ENCODE data around the gene PEX26. TPM values are rescaled to one million over a fixed set of nuclear protein-coding genes. Genes with fewer than 3 reads are reported as not detected.

Gene PEX26
- total RNA-seq, 2 experiments from 2014 or later, result 17.6 to 43.5 TPM

DNA sequence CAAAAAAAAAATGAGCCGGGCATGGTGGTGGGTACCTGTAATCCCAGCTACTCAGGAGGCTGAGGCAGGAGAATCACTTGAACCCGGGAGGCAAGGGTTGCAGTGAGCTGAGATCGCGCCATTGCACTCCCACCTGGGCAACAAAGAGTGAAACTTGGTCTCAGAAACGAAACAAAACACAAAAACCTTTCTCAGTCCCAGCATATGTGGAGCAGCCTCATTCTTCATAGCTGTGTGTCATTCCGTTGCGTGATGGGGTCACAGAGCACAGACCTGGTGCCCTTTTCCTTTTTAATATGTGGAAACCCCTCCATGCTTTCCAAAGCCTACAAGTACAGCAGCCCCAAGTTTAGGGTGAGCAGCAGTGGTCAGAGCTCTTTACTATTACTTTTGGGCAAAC lies 13.7 kb downstream of the PEX26 start:
- Histone ChIP-seq H3K36me3 (ENCODE audit: insufficient read depth, low read length) (peaks cover 89% of the 10 kb centered on the region), H3K27ac (ENCODE audit: low read depth, low read length, poor library complexity, severe bottlenecking) (no peak overlapping the region), H2AFZ (ENCODE audit: low read length) (no peak overlapping the region), H3K4me3 (ENCODE audit: low read depth, low read length, poor library complexity, severe bottlenecking) (no peak overlapping the region), H3K4me2 (ENCODE audit: low read length) (no peak overlapping the region), H4K20me1 (ENCODE audit: insufficient read depth, low read length) (no peaks in the 10 kb centered on the region), H3K9me3 (ENCODE audit: low read length) (no peaks in the 10 kb centered on the region), H3K9me2 (ENCODE audit: insufficient read depth, low read length) (no peaks in the 10 kb centered on the region), H3K79me2 (ENCODE audit: insufficient read depth, low read depth, low read length) (no peaks in the 10 kb centered on the region), H3K4me1 (ENCODE audit: insufficient read depth, low read length, poor library complexity, severe bottlenecking) (no peaks in the 10 kb centered on the region)
- TF ChIP-seq, protein P1, sequence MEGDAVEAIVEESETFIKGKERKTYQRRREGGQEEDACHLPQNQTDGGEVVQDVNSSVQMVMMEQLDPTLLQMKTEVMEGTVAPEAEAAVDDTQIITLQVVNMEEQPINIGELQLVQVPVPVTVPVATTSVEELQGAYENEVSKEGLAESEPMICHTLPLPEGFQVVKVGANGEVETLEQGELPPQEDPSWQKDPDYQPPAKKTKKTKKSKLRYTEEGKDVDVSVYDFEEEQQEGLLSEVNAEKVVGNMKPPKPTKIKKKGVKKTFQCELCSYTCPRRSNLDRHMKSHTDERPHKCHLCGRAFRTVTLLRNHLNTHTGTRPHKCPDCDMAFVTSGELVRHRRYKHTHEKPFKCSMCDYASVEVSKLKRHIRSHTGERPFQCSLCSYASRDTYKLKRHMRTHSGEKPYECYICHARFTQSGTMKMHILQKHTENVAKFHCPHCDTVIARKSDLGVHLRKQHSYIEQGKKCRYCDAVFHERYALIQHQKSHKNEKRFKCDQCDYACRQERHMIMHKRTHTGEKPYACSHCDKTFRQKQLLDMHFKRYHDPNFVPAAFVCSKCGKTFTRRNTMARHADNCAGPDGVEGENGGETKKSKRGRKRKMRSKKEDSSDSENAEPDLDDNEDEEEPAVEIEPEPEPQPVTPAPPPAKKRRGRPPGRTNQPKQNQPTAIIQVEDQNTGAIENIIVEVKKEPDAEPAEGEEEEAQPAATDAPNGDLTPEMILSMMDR (conservative IDR thresholded peaks at IDR 0.05; ENCODE audit: low read length), result no peak
- TF ChIP-seq EZH2phosphoT487 (IDR thresholded peaks at IDR 0.05; ENCODE audit: borderline replicate concordance, low read depth, low read length), result no peak
- ChIA-PET POLR2A (no interaction called here), CTCF (ENCODE audit: unreplicated experiment) (no interaction called here)
- DNase-seq (ENCODE audit: low spot score), result no peak
- intact Hi-C loops (cut with micrococcal nuclease; ENCODE audit: unreplicated experiment), result no loop called here
- no TSS peak for BruUV-seq (replicated peaks)

DNA sequence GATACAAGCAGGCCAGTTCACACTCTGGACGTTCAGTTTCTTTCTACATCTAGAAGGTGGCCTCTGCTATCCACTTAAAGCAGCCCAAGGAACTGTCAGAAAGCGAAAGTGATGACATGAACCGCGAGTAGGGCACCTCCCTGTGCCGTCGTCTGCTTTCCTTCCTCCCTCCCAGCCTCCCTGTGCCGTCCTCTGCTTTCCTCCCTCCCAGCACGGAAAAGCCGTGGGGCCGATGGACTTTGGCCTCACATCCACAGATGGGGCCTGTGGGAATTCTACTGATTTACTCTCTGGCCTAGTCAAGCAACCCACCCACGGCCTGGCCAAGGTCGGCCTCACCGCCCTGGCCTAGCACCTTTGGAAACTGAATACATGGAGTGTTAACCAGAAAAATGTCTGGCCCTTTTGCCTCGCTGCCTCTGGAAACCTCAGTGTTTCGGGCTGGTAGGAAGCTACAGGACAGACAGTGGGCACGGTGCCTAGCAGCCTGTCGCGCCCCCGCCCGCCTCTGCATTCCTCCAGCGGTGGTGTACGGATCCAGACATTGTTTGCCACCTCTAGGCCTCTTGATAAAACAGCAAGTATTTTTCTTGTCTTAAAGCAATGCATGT lies 14.2 kb downstream of the PEX26 start:
- ChIA-PET CTCF (ENCODE audit: unreplicated experiment) (no interaction called here), POLR2A (interaction anchor here (0.7 kb wide), 1 partner anchor 28 kb away, joined by 3 read pairs; no protein-coding TSS in a partner anchor)
- H4K20me1 ChIP-seq (ENCODE audit: insufficient read depth, low read length), result no peaks in the 10 kb centered on the region

DNA sequence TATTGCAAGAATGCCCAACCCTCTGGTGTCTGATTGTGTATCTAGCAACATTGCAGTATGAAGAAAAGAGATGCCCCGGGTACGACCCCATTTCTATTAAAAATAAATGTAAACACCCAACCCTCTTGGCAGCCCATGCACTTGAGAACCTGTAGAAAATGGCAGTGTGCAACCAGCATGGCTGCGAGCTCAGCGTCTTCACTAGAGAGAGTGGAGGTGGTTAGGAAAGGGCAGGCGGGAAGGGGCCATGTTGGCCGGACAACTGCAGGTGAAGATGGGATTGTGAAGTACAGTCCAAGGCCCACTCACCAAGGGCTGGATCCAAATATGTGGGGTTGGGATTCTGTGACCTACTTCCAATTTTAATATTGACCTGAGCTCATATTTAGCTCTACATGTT lies 15.9 kb downstream of the PEX26 start:
- intact Hi-C loops (cut with micrococcal nuclease; ENCODE audit: unreplicated experiment), result no loop called here
- no peak overlapping the region for H3K4me3 ChIP-seq (ENCODE audit: low read depth, low read length, poor library complexity, severe bottlenecking)
- no peak for DNase-seq (ENCODE audit: low spot score)
- H3K4me1 ChIP-seq (ENCODE audit: insufficient read depth, low read length, poor library complexity, severe bottlenecking), result no peaks in the 10 kb centered on the region
- POLR2A ChIA-PET, result no interaction called here
- H3K9me3 ChIP-seq (ENCODE audit: low read length), result no peaks in the 10 kb centered on the region
- peaks cover 78% of the 10 kb centered on the region for H3K36me3 ChIP-seq (ENCODE audit: insufficient read depth, low read length)
- CTCF ChIA-PET (ENCODE audit: unreplicated experiment), result interaction anchor here (0.5 to 0.6 kb wide), 2 partner anchors 13 to 1171 kb away, joined by 3 read pairs; no protein-coding TSS in a partner anchor
- no peak overlapping the region for H3K27ac ChIP-seq (ENCODE audit: low read depth, low read length, poor library complexity, severe bottlenecking)
- H3K4me2 ChIP-seq (ENCODE audit: low read length), result no peak overlapping the region
- no peaks in the 10 kb centered on the region for H3K79me2 ChIP-seq (ENCODE audit: insufficient read depth, low read depth, low read length)
- H3K9me2 ChIP-seq (ENCODE audit: insufficient read depth, low read length), result no peaks in the 10 kb centered on the region
- H2AFZ ChIP-seq (ENCODE audit: low read length), result no peak overlapping the region
- TF ChIP-seq, protein P1 (conservative IDR thresholded peaks at IDR 0.05; ENCODE audit: low read length), result no peak
- no peak for TF ChIP-seq EZH2phosphoT487 (IDR thresholded peaks at IDR 0.05; ENCODE audit: borderline replicate concordance, low read depth, low read length)
- no TSS peak for BruUV-seq (replicated peaks)
- H4K20me1 ChIP-seq (ENCODE audit: insufficient read depth, low read length), result no peaks in the 10 kb centered on the region

More for the DNA sequence above, 14.2 kb downstream of the PEX26 start:
- no peak overlapping the region for H3K4me2 ChIP-seq (ENCODE audit: low read length)
- TF ChIP-seq, protein P1 (conservative IDR thresholded peaks at IDR 0.05; ENCODE audit: low read length), result no peak
- no peak for TF ChIP-seq EZH2phosphoT487 (IDR thresholded peaks at IDR 0.05; ENCODE audit: borderline replicate concordance, low read depth, low read length)
- peaks cover 88% of the 10 kb centered on the region for H3K36me3 ChIP-seq (ENCODE audit: insufficient read depth, low read length)
- H3K27ac ChIP-seq (ENCODE audit: low read depth, low read length, poor library complexity, severe bottlenecking), result no peak overlapping the region
- H3K9me3 ChIP-seq (ENCODE audit: low read length), result no peaks in the 10 kb centered on the region
- H2AFZ ChIP-seq (ENCODE audit: low read length), result no peak overlapping the region
- no peaks in the 10 kb centered on the region for H3K79me2 ChIP-seq (ENCODE audit: insufficient read depth, low read depth, low read length)
- intact Hi-C loops (cut with micrococcal nuclease; ENCODE audit: unreplicated experiment), result no loop called here
- no peak for DNase-seq (ENCODE audit: low spot score)
- no peaks in the 10 kb centered on the region for H3K4me1 ChIP-seq (ENCODE audit: insufficient read depth, low read length, poor library complexity, severe bottlenecking)
- H3K4me3 ChIP-seq (ENCODE audit: low read depth, low read length, poor library complexity, severe bottlenecking), result no peak overlapping the region
- no TSS peak for BruUV-seq (replicated peaks)
- no peaks in the 10 kb centered on the region for H3K9me2 ChIP-seq (ENCODE audit: insufficient read depth, low read length)
